Neural progenitor cell (in vitro differentiated cells): ENCODE results near the gene NUP88.

ENCODE experiments used
- EZH2 ChIP-seq: fragments of 200-600 bp; sonication (generic); IDR thresholded peaks from 2 replicates; pipeline ENCODE4 v1.6.1; 2017; ENCODE audit warnings: antibody characterized with exemption, mild to moderate bottlenecking, moderate library complexity
- TF ChIP-seq, protein P1 (sequence below): fragments of 200-600 bp; sonication (generic); IDR thresholded peaks from 2 replicates; pipeline ENCODE4 v1.5.1; 2017; ENCODE audit warnings: antibody characterized with exemption, mild to moderate bottlenecking

DNA sequence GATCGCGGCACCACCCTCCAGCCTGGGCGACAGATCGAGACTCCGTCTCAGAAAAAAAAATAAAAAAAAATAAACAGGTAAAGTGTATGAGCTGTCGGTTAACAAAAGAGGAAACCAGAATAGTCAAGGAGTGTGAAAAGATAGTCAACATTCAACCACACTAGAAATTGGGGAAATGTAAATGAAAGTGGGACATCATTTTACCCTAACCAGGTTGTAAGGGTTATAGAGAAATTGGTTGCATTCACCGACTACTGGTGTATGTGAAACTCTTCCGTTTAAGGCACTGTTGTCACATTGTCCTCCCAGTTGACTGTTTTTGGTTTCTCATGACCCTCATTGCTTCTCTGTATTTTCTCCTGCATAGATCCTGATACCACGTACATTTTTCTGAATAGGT is 74.5 kb downstream of the NUP88 start:
- no peak for TF ChIP-seq EZH2
- TF ChIP-seq, protein P1, sequence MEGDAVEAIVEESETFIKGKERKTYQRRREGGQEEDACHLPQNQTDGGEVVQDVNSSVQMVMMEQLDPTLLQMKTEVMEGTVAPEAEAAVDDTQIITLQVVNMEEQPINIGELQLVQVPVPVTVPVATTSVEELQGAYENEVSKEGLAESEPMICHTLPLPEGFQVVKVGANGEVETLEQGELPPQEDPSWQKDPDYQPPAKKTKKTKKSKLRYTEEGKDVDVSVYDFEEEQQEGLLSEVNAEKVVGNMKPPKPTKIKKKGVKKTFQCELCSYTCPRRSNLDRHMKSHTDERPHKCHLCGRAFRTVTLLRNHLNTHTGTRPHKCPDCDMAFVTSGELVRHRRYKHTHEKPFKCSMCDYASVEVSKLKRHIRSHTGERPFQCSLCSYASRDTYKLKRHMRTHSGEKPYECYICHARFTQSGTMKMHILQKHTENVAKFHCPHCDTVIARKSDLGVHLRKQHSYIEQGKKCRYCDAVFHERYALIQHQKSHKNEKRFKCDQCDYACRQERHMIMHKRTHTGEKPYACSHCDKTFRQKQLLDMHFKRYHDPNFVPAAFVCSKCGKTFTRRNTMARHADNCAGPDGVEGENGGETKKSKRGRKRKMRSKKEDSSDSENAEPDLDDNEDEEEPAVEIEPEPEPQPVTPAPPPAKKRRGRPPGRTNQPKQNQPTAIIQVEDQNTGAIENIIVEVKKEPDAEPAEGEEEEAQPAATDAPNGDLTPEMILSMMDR: no peak
